Transverse colon (tissue), 4 donors: ENCODE measurements around the gene NOS3.

Source experiments
- EP300 ChIP-seq: sonication (generic); formaldehyde crosslinking; IDR thresholded peaks from one replicate; pipeline ENCODE4 v1.6.1; 2017; ENCODE audit warnings: antibody characterized with exemption, low read depth
- POLR2AphosphoS5 ChIP-seq, 3 donors: sonication (generic); formaldehyde crosslinking; IDR thresholded peaks; one replicate each; pipeline ENCODE4 v1.6.1; 2016; ENCODE audit warnings: antibody characterized with exemption in 3 of 3
- TF ChIP-seq, protein P1 (sequence below), 5 experiments: fragments of 200-600 bp in 3 of 5; fragments of 450-650 bp in 2 of 5; sonication (generic) in 3 of 5; IDR thresholded peaks; 1 replicate in 2 of 5; 2 replicates in 3 of 5; pipeline ENCODE4 v1.5.1; 2016 to 2017; ENCODE audit warnings: antibody characterized with exemption in 5 of 5, inconsistent platforms in 3 of 5, mild to moderate bottlenecking in 2 of 5, moderate library complexity in 1 of 5

DNA sequence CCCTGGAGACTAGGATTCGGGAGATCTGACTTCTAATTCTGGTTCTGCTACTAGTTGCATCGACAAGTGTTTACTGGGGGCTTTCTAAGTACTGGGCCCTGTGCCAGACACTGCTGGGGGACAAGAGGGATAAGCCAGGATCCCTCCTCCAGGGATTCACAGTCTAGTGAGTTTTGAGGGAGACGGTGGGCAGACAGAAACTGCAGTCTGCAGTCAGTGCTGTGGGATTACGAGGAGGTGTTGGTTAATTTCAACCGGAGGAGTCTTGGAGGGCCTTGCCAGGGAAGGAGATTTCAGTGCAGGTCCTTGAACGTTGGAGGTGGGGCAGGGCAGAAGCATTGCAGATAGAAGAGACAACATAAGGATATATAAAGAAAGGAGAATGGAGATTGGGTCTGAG, 9.2 kb upstream of the NOS3 start:
- TF ChIP-seq, protein P1, sequence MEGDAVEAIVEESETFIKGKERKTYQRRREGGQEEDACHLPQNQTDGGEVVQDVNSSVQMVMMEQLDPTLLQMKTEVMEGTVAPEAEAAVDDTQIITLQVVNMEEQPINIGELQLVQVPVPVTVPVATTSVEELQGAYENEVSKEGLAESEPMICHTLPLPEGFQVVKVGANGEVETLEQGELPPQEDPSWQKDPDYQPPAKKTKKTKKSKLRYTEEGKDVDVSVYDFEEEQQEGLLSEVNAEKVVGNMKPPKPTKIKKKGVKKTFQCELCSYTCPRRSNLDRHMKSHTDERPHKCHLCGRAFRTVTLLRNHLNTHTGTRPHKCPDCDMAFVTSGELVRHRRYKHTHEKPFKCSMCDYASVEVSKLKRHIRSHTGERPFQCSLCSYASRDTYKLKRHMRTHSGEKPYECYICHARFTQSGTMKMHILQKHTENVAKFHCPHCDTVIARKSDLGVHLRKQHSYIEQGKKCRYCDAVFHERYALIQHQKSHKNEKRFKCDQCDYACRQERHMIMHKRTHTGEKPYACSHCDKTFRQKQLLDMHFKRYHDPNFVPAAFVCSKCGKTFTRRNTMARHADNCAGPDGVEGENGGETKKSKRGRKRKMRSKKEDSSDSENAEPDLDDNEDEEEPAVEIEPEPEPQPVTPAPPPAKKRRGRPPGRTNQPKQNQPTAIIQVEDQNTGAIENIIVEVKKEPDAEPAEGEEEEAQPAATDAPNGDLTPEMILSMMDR (IDR thresholded peaks at IDR 0.05): no peak
- TF ChIP-seq EP300 (no peak), POLR2AphosphoS5 (IDR thresholded peaks at IDR 0.05) (no peak)
